ENCODE results near the gene FUZ. TPM values are rescaled to one million over a fixed set of nuclear protein-coding genes. Genes with fewer than 3 reads are reported as not detected.

Gene FUZ
- total RNA-seq, 3 donors from 2014 or later, result 6.6 to 21.0 (median 11.9) TPM

DNA sequence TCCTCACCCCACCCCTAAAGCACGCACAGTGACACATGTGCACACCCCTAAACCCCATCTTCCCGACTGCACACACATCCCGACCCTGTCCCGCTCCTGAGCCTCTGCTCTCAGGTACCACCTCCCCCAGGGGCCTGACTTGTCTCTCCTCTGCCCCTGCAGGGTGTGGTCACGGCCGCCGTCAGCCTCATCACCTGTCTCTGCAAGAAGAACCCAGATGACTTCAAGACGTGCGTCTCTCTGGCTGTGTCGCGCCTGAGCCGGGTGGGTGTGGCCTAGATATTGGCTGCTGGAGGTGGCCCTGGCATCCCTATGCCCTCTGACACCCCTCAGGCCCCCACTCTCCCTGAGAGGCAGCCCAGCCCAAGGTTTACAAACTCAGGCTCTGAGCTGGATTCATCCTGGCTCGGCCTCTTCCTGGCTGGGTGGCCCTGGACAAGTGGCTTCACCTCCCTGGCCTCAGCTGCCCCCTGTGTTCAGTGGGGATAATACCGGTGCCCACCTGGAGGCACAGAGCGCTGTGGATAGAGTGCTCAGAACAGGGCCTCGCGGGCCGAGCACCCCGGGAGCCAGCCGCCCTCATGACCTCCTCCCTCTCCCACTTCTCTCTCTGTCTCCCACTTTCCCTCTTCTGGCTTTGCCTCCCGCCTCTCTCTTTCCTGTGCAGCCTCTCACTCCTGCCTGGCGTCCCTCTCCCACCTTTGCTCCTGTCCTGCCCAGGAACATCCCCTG is 20.1 kb downstream of the FUZ start:
- no peaks in the 10 kb centered on the region for H3K9me3 ChIP-seq
- H3K4me1 ChIP-seq (ENCODE audit: low read depth), result no peaks in the 10 kb centered on the region
- DNase-seq (no peak), ATAC-seq (no peak)
- TF ChIP-seq, protein P1, sequence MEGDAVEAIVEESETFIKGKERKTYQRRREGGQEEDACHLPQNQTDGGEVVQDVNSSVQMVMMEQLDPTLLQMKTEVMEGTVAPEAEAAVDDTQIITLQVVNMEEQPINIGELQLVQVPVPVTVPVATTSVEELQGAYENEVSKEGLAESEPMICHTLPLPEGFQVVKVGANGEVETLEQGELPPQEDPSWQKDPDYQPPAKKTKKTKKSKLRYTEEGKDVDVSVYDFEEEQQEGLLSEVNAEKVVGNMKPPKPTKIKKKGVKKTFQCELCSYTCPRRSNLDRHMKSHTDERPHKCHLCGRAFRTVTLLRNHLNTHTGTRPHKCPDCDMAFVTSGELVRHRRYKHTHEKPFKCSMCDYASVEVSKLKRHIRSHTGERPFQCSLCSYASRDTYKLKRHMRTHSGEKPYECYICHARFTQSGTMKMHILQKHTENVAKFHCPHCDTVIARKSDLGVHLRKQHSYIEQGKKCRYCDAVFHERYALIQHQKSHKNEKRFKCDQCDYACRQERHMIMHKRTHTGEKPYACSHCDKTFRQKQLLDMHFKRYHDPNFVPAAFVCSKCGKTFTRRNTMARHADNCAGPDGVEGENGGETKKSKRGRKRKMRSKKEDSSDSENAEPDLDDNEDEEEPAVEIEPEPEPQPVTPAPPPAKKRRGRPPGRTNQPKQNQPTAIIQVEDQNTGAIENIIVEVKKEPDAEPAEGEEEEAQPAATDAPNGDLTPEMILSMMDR (IDR thresholded peaks at IDR 0.05), result no peak
- intact Hi-C loops (cut with DNase I, micrococcal nuclease), result no loop called here
- H3K4me3 ChIP-seq, result no peak overlapping the region
- H3K36me3 ChIP-seq (ENCODE audit: low read depth), result peaks cover 11% of the 10 kb centered on the region

DNA sequence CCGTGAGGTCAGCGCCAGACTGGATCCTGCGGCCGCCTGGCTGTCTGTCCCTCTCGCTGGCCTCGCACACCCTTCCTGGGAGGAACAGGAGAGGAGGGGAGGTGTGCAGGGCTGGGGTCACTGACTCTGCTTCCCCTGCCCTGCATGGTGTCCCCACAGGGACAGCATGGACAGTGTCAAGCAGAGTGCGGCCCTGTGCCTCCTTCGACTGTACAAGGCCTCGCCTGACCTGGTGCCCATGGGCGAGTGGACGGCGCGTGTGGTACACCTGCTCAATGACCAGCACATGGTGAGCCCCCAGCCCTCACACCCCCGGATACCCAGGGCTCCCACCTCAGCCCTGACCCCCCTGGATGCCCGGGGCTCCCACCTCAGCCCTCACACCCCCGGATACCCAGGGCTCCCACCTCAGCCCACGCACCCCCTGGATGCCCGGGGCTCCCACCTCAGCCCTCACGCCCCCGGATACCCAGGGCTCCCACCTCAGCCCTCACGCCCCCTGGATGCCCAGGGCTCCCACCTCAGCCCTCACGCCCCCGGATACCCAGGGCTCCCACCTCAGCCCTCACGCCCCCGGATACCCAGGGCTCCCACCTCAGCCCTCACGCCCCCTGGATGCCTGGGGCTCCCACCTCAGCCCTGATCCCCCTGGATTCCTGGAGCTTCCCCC is 21.2 kb downstream of the FUZ start:
- H3K9me3 ChIP-seq, result no peaks in the 10 kb centered on the region
- TF ChIP-seq, protein P1 (IDR thresholded peaks at IDR 0.05), result no peak
- ATAC-seq (no peak), DNase-seq (no peak)
- intact Hi-C loops (cut with DNase I, micrococcal nuclease), result no loop called here
- peaks cover 11% of the 10 kb centered on the region for H3K36me3 ChIP-seq (ENCODE audit: low read depth)
- no peaks in the 10 kb centered on the region for H3K4me1 ChIP-seq (ENCODE audit: low read depth)
- H3K4me3 ChIP-seq, result no peak overlapping the region

DNA sequence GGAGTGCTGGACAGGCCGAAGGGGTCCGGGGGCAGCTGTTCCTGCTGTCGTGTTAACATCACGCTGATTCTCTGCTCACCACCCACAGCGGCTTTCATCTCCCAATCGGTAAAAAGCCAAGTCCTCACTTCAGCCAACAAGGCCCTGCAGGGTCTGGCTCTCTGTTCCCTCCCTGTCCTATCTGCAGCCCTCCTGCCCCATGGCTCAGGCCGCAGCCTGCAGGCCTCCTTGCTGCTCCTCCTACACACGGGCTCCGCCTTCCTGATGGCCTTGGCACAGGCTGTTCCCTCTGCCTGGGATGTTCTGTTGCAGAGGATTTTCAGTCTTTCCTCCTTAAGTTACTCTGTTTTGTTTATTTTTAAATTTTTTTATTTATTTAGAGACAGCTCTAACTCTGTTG is 22.2 kb downstream of the FUZ start:
- TF ChIP-seq, protein P1 (IDR thresholded peaks at IDR 0.05), result no peak
- Histone ChIP-seq H3K9me3 (no peaks in the 10 kb centered on the region), H3K4me1 (ENCODE audit: low read depth) (no peaks in the 10 kb centered on the region), H3K4me3 (no peak overlapping the region), H3K36me3 (ENCODE audit: low read depth) (peaks cover 5% of the 10 kb centered on the region)
- DNase-seq, result no peak
- peak; percentile 44 for ATAC-seq
- intact Hi-C loops (cut with DNase I, micrococcal nuclease), result no loop called here

DNA sequence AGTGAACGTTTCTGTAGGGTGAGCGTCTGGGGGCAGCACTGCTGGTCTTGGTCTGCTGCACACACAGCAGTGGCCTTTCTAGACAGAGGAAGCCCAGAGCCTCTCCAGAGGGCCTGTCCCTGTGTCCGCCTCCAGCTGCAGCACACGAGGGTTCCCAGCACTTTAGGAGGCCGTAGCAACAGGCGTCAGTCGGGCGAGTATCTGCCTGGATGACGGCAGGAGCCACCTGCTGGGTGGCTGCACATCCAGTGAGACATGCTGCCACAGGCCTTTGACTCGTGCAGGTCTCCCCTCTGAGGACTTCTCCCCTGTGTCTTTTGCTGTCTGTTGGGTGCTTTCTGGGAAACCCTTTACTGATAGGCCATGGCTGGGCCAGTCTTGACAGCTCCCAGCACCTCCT is 24.2 kb downstream of the FUZ start:
- peaks cover 5% of the 10 kb centered on the region for H3K36me3 ChIP-seq (ENCODE audit: low read depth)
- no peaks in the 10 kb centered on the region for H3K9me3 ChIP-seq
- DNase-seq, result no peak
- H3K4me3 ChIP-seq, result no peak overlapping the region
- no peaks in the 10 kb centered on the region for H3K4me1 ChIP-seq (ENCODE audit: low read depth)
- intact Hi-C loops (cut with DNase I, micrococcal nuclease), result no loop called here
- TF ChIP-seq, protein P1 (IDR thresholded peaks at IDR 0.05), result no peak
- ATAC-seq, result no peak

DNA sequence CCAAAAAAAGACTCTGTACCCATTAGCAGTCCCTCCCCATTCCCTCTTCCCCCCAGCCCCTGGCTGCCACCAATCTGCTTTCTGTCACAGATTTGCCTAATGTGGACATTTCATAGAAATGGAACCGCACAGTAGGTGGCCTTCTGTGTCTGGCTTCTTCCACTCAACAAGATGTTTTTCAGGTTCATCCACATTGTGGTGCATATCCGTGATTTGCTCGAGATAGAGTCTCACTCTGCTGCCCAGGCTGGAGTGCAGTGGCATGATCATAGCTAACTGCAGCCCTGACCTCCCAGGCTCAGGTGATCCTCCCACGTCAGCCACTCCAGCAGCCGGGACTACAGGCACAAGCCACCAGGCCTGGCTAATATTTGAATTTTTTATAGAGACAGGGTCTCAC is 25.3 kb downstream of the FUZ start:
- TF ChIP-seq, protein P1 (IDR thresholded peaks at IDR 0.05), result no peak
- peaks cover 1% of the 10 kb centered on the region for H3K36me3 ChIP-seq (ENCODE audit: low read depth)
- no peak overlapping the region for H3K4me3 ChIP-seq
- no peak for DNase-seq
- no peaks in the 10 kb centered on the region for H3K4me1 ChIP-seq (ENCODE audit: low read depth)
- no peaks in the 10 kb centered on the region for H3K9me3 ChIP-seq
- ATAC-seq, result no peak
- intact Hi-C loops (cut with DNase I, micrococcal nuclease), result no loop called here
